ENCODE measurements around the gene MARCO. TPM values are rescaled to one million over a fixed set of nuclear protein-coding genes. Genes with fewer than 3 reads are reported as not detected.

MARCO gene
- total and polyA plus RNA-seq, 8 donors = 0.45 to 16.3 (median 2.0) TPM; not detected in 1

DNA sequence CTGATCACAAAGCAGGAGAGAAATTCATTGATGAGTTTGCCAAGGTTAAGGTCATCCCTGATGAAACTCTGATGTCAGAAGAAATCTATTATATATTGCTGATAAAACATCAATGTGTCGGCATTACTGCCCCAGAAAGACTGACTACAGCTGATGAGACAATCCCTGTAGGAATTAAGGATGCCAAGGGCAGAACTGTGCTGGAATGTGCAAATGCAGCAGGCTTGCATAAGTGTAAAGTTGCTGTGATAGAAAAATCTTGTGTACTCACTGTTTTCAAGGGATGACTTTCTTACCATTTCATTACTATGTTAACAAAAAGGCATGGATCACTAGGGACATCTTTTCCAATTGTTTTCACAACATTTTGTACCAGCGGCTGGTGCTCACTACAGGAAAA lies 19.7 kb upstream of the MARCO start:
- H3K4me3 ChIP-seq = no peak overlapping the region
- peaks cover 0 to 4% (median 0%) of the 10 kb centered on the region in 3 donors for H3K27me3 ChIP-seq
- no peaks in the 10 kb centered on the region for H3K9me3 ChIP-seq
- WGBS, 5 donors = 75 to 83% (median 82%) methylated on average over 2 of the region's 2 CpGs
- no peak overlapping the region for H3K27ac ChIP-seq
- intact Hi-C loops (cut with DNase I; ENCODE audit: low total_unique reads) = no loop called here
- no peaks in the 10 kb centered on the region for H3K4me1 ChIP-seq
- TF ChIP-seq POLR2A (IDR thresholded peaks at IDR 0.05) (no peak), POLR2AphosphoS5 (IDR thresholded peaks at IDR 0.05) (no peak), EP300 (IDR thresholded peaks at IDR 0.05) (no peak)
- TF ChIP-seq, protein P1, sequence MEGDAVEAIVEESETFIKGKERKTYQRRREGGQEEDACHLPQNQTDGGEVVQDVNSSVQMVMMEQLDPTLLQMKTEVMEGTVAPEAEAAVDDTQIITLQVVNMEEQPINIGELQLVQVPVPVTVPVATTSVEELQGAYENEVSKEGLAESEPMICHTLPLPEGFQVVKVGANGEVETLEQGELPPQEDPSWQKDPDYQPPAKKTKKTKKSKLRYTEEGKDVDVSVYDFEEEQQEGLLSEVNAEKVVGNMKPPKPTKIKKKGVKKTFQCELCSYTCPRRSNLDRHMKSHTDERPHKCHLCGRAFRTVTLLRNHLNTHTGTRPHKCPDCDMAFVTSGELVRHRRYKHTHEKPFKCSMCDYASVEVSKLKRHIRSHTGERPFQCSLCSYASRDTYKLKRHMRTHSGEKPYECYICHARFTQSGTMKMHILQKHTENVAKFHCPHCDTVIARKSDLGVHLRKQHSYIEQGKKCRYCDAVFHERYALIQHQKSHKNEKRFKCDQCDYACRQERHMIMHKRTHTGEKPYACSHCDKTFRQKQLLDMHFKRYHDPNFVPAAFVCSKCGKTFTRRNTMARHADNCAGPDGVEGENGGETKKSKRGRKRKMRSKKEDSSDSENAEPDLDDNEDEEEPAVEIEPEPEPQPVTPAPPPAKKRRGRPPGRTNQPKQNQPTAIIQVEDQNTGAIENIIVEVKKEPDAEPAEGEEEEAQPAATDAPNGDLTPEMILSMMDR (IDR thresholded peaks at IDR 0.05) = no peak
- DNase-seq = no peak
- H3K36me3 ChIP-seq = no peaks in the 10 kb centered on the region

DNA sequence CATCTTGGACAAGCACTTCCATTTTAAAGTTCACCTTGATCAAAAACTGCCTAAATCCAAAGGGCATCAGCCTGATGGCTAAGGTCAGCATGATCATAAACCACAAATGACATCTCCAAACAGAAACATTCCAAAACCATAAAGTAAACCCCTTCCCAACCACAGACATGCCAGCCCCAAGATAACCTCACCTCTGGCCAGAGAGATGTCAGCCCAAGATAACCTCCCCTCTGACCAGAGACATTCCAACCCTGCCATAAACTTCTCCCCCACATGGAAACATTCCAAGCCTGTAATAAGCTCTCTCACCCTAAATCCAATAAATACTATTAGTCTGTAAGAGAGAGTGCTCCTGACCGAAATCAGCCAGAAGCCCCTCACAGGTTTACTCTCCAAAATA lies 18.6 kb upstream of the MARCO start:
- 62 to 88% (median 71%) methylated on average over 1 of the region's 1 CpG for WGBS, 5 donors
- Histone ChIP-seq H3K27me3 (peaks cover 0 to 4% (median 0%) of the 10 kb centered on the region in 3 donors), H3K27ac (no peak overlapping the region), H3K4me1 (no peaks in the 10 kb centered on the region), H3K9me3 (no peaks in the 10 kb centered on the region), H3K4me3 (no peak overlapping the region), H3K36me3 (no peaks in the 10 kb centered on the region)
- intact Hi-C loops (cut with DNase I; ENCODE audit: low total_unique reads) = no loop called here
- DNase-seq = no peak
- TF ChIP-seq POLR2A (IDR thresholded peaks at IDR 0.05) (no peak), POLR2AphosphoS5 (IDR thresholded peaks at IDR 0.05) (no peak)

- intact Hi-C loops (cut with DNase I; ENCODE audit: low total_unique reads) = no loop called here
- peaks cover 0 to 4% (median 0%) of the 10 kb centered on the region in 3 donors for H3K27me3 ChIP-seq
- H3K4me1 ChIP-seq = no peaks in the 10 kb centered on the region
- no peak overlapping the region for H3K27ac ChIP-seq
- no peak for TF ChIP-seq POLR2A (IDR thresholded peaks at IDR 0.05)
- TF ChIP-seq, protein P1 (IDR thresholded peaks at IDR 0.05) = no peak
- no peak for TF ChIP-seq EP300 (IDR thresholded peaks at IDR 0.05)
- TF ChIP-seq POLR2AphosphoS5 (IDR thresholded peaks at IDR 0.05) = no peak
- no peak overlapping the region for H3K4me3 ChIP-seq
- H3K36me3 ChIP-seq = no peaks in the 10 kb centered on the region
- WGBS, 5 donors = 66 to 84% (median 75%) methylated on average over 5 of the region's 5 CpGs
- DNase-seq = no peak
- H3K9me3 ChIP-seq = peaks cover 0 to under 1% (median 0%) of the 10 kb centered on the region in 4 donors
These were observed 16.5 kb upstream of the MARCO start for GRCh38 chr2:118925476-118925875.

GRCh38 chr2:118925981-118926380 lies 16.0 kb upstream of the MARCO start:
- intact Hi-C loops (cut with DNase I; ENCODE audit: low total_unique reads) = no loop called here
- Histone ChIP-seq H3K4me3 (no peak overlapping the region), H3K4me1 (no peaks in the 10 kb centered on the region), H3K36me3 (no peaks in the 10 kb centered on the region), H3K27ac (no peak overlapping the region), H3K27me3 (peaks cover 0 to 4% (median 0%) of the 10 kb centered on the region in 3 donors), H3K9me3 (peaks cover 0 to 5% (median 0%) of the 10 kb centered on the region in 4 donors)
- DNase-seq = no peak
- WGBS, 5 donors = 43 to 48% (median 45%) methylated on average over 1 of the region's 1 CpG
- TF ChIP-seq POLR2AphosphoS5 (IDR thresholded peaks at IDR 0.05) (no peak), EP300 (IDR thresholded peaks at IDR 0.05) (no peak), POLR2A (IDR thresholded peaks at IDR 0.05) (no peak)
- TF ChIP-seq, protein P1 (IDR thresholded peaks at IDR 0.05) = no peak

DNA sequence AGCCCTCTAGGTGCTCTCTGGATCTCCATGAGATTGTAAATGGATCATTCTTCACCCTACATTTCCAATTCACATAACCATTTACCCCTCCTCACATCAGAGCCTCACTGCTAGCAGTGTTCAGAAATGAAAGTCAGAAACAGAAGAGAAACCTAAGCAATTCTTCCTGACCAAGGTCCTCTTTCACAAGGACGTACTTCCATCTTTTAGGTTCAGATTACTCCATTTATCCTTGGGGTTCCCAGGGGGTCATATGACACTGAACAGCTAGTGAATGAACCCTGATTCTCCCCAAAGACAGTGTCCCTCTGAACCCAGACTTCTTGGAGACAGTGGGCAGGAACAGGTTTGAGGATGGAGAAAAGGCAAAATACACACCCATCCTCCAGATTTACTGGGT lies 12.9 kb upstream of the MARCO start:
- Histone ChIP-seq H3K9me3 (peaks cover 0 to 25% (median 16%) of the 10 kb centered on the region in 4 donors), H3K36me3 (no peaks in the 10 kb centered on the region), H3K4me3 (no peak overlapping the region), H3K27me3 (peaks cover 0 to 4% (median 0%) of the 10 kb centered on the region in 3 donors), H3K27ac (no peak overlapping the region), H3K4me1 (no peaks in the 10 kb centered on the region)
- 52 to 84% (median 76%) methylated on average over 1 of the region's 1 CpG for WGBS, 5 donors
- TF ChIP-seq, protein P1 (IDR thresholded peaks at IDR 0.05) = no peak
- TF ChIP-seq POLR2A (IDR thresholded peaks at IDR 0.05) (no peak), POLR2AphosphoS5 (IDR thresholded peaks at IDR 0.05) (no peak), EP300 (IDR thresholded peaks at IDR 0.05) (no peak)
- DNase-seq = no peak
- intact Hi-C loops (cut with DNase I; ENCODE audit: low total_unique reads) = no loop called here

All from stomach (tissue), 9 donors.